Activated CD8-positive, alpha-beta memory T cell treated with anti-CD3 and anti-CD28 coated beads, Interleukin-2, amount 50 U/mL, for 1 hour (primary cell): ENCODE measurements around the gene MAGEA9.
"Not testable (repeated sequence)": the region's sequence is repeated elsewhere in the genome, so short reads cannot be mapped to it uniquely, and the experiment has no call there.

Experiments
- DNase-seq: peaks from one replicate; pipeline ENCODE4 v3.0.0-alpha.2; 2020; ENCODE audit errors: extremely low read depth

The MAGEA9 gene

GRCh38 chrX:149781727-149782126 lies at the start of gene MAGEA9:
Gene MAGEA9 (plus strand): TSS chrX:149781930. CDS start chrX:149786211, 4,281 bp downstream.
- not testable (repeated sequence) for DNase-seq

GRCh38 chrX:149742269-149742668 lies 39.5 kb upstream of the MAGEA9 start:
- not testable (repeated sequence) for DNase-seq

GRCh38 chrX:149746390-149747007 lies 35.2 kb upstream of the MAGEA9 start:
- not testable (repeated sequence) for DNase-seq

GRCh38 chrX:149757206-149758067 lies 24.3 kb upstream of the MAGEA9 start:
- DNase-seq: no peak

- DNase-seq: no peak
Observed at GRCh38 chrX:149758068-149758714, 23.5 kb upstream of the MAGEA9 start.

GRCh38 chrX:149758715-149759078 lies 23.0 kb upstream of the MAGEA9 start:
- not testable (repeated sequence) for DNase-seq

GRCh38 chrX:149759824-149760223 lies 21.9 kb upstream of the MAGEA9 start:
- no peak for DNase-seq

GRCh38 chrX:149760965-149761364 lies 20.8 kb upstream of the MAGEA9 start:
- no peak for DNase-seq

- not testable (repeated sequence) for DNase-seq
Observed at GRCh38 chrX:149761858-149762674, 19.7 kb upstream of the MAGEA9 start.

- DNase-seq: no peak
Observed at GRCh38 chrX:149762696-149763614, 18.8 kb upstream of the MAGEA9 start.

GRCh38 chrX:149770344-149770743 lies 11.4 kb upstream of the MAGEA9 start:
- DNase-seq: not testable (repeated sequence)

GRCh38 chrX:149773026-149773425 lies 8.7 kb upstream of the MAGEA9 start:
- DNase-seq: not testable (repeated sequence)

- DNase-seq: not testable (repeated sequence)
Observed at GRCh38 chrX:149773768-149774167, 8.0 kb upstream of the MAGEA9 start, which contains the start of gene HSFX1. Gene HSFX1 (plus strand): TSS chrX:149774068. CDS start chrX:149774682, 614 bp downstream.

GRCh38 chrX:149777999-149778398 lies 3.7 kb upstream of the MAGEA9 start:
- not testable (repeated sequence) for DNase-seq

GRCh38 chrX:149795531-149795930 lies 13.8 kb downstream of the MAGEA9 start:
- not testable (repeated sequence) for DNase-seq

- no peak for DNase-seq
Observed at GRCh38 chrX:149799095-149799714, 17.5 kb downstream of the MAGEA9 start.

GRCh38 chrX:149799938-149800337 lies 18.2 kb downstream of the MAGEA9 start:
- no peak for DNase-seq

GRCh38 chrX:149803458-149804062 lies 21.8 kb downstream of the MAGEA9 start:
- no peak for DNase-seq

GRCh38 chrX:149804102-149804501 lies 22.4 kb downstream of the MAGEA9 start:
- no peak for DNase-seq
